Osteocyte (in vitro differentiated cells): ENCODE results near the gene IGFBP6. TPM values are rescaled to one million over a fixed set of nuclear protein-coding genes. Genes with fewer than 3 reads are reported as not detected.
"Not testable (repeated sequence)": the region's sequence is repeated elsewhere in the genome, so short reads cannot be mapped to it uniquely, and the experiment has no call there.

Experiments used
- DNase-seq: peaks from one replicate; pipeline ENCODE4 v3.0.0; 2021; ENCODE audit warnings: mixed read lengths; ENCODE audit not compliant: unreplicated experiment; ENCODE audit errors: extremely low spot score
- H3K27ac Mint-ChIP-seq: one replicate; pipeline ENCODE4 v1.8.0; 2021; ENCODE audit warnings: mild to moderate bottlenecking, mixed read lengths; ENCODE audit not compliant: unreplicated experiment
- H3K27me3 Mint-ChIP-seq: one replicate; pipeline ENCODE4 v1.8.0; 2021; ENCODE audit warnings: mixed read lengths; ENCODE audit not compliant: unreplicated experiment
- H3K36me3 Mint-ChIP-seq: one replicate; pipeline ENCODE4 v1.8.0; 2021; ENCODE audit warnings: mixed read lengths; ENCODE audit not compliant: unreplicated experiment
- H3K4me1 Mint-ChIP-seq: one replicate; pipeline ENCODE4 v1.8.0; 2021; ENCODE audit warnings: mixed read lengths; ENCODE audit not compliant: unreplicated experiment
- H3K4me3 Mint-ChIP-seq: one replicate; pipeline ENCODE4 v1.8.0; 2021; ENCODE audit warnings: mild to moderate bottlenecking, moderate library complexity, mixed read lengths; ENCODE audit not compliant: unreplicated experiment
- H3K9me3 Mint-ChIP-seq: one replicate; pipeline ENCODE4 v1.8.0; 2021; ENCODE audit warnings: mixed read lengths; ENCODE audit not compliant: unreplicated experiment
- CTCF ChIP-seq: fragments of 200-600 bp; sonication (generic); IDR thresholded peaks from 2 replicates; pipeline ENCODE4 v1.5.0; 2021; ENCODE audit warnings: antibody characterized with exemption, mild to moderate bottlenecking, moderate library complexity
- total RNA-seq: library from RNA; stranded (reverse); gene quantifications from 2 replicates; pipeline ENCODE4 v1.2.1, GENCODE V29; 2021

Gene IGFBP6
- total RNA-seq, 1 donor from 2014 or later, result 18.8 TPM

GRCh38 chr12:53090105-53090504 lies 7.4 kb upstream of the IGFBP6 start:
- Mint-ChIP-seq H3K4me3 (no peak overlapping the region), H3K27ac (no peak overlapping the region), H3K27me3 (peaks cover 7% of the 10 kb centered on the region), H3K36me3 (peaks cover 1% of the 10 kb centered on the region), H3K9me3 (no peaks in the 10 kb centered on the region), H3K4me1 (peaks cover 15% of the 10 kb centered on the region)
- DNase-seq, result no peak
- no peak for TF ChIP-seq CTCF

- DNase-seq, result no peak
- Mint-ChIP-seq H3K27me3 (peaks cover 7% of the 10 kb centered on the region), H3K27ac (no peak overlapping the region), H3K4me3 (no peak overlapping the region), H3K36me3 (peaks cover 1% of the 10 kb centered on the region), H3K4me1 (peaks cover 11% of the 10 kb centered on the region), H3K9me3 (no peaks in the 10 kb centered on the region)
- no peak for TF ChIP-seq CTCF
These were observed 6.9 kb upstream of the IGFBP6 start for GRCh38 chr12:53090554-53090953.

- H3K9me3 Mint-ChIP-seq, result no peaks in the 10 kb centered on the region
- H3K36me3 Mint-ChIP-seq, result peaks cover 1% of the 10 kb centered on the region
- no peak overlapping the region for H3K4me3 Mint-ChIP-seq
- H3K4me1 Mint-ChIP-seq, result peaks cover 16% of the 10 kb centered on the region
- no peak overlapping the region for H3K27ac Mint-ChIP-seq
- no peak for TF ChIP-seq CTCF
- H3K27me3 Mint-ChIP-seq, result peaks cover 7% of the 10 kb centered on the region
- DNase-seq, result no peak
These were observed 5.7 kb upstream of the IGFBP6 start for GRCh38 chr12:53091756-53092155.

- peaks cover 34% of the 10 kb centered on the region for H3K4me1 Mint-ChIP-seq
- TF ChIP-seq CTCF, result no peak
- H3K4me3 Mint-ChIP-seq, result no peak overlapping the region
- H3K36me3 Mint-ChIP-seq, result peaks cover 1% of the 10 kb centered on the region
- no peak for DNase-seq
- peak overlapping the region; percentile 5 for H3K27ac Mint-ChIP-seq
- H3K9me3 Mint-ChIP-seq, result no peaks in the 10 kb centered on the region
- no peaks in the 10 kb centered on the region for H3K27me3 Mint-ChIP-seq
These were observed 3.6 kb upstream of the IGFBP6 start for GRCh38 chr12:53093777-53094393.

GRCh38 chr12:53094394-53094787 lies 3.1 kb upstream of the IGFBP6 start:
- no peak for TF ChIP-seq CTCF
- Mint-ChIP-seq H3K4me1 (peaks cover 39% of the 10 kb centered on the region), H3K27me3 (no peaks in the 10 kb centered on the region), H3K9me3 (no peaks in the 10 kb centered on the region), H3K4me3 (no peak overlapping the region), H3K36me3 (peaks cover 1% of the 10 kb centered on the region), H3K27ac (peak overlapping the region; percentile 5)
- DNase-seq, result no peak

GRCh38 chr12:53094796-53095595 lies 2.5 kb upstream of the IGFBP6 start:
- H3K9me3 Mint-ChIP-seq, result not testable (repeated sequence)

GRCh38 chr12:53095596-53095895 lies 1.9 kb upstream of the IGFBP6 start:
- peaks cover 42% of the 10 kb centered on the region for H3K4me1 Mint-ChIP-seq
- not testable (repeated sequence) for H3K27ac Mint-ChIP-seq, H3K4me3 Mint-ChIP-seq, H3K9me3 Mint-ChIP-seq, H3K27me3 Mint-ChIP-seq, DNase-seq, H3K36me3 Mint-ChIP-seq

More at GRCh38 chr12:53094796-53095595, 2.5 kb upstream of the IGFBP6 start:
- H3K36me3 Mint-ChIP-seq, H3K4me3 Mint-ChIP-seq, DNase-seq, H3K27me3 Mint-ChIP-seq, H3K27ac Mint-ChIP-seq: not testable (repeated sequence)
- H3K4me1 Mint-ChIP-seq, result peaks cover 40% of the 10 kb centered on the region
